K562 (cell line): ENCODE measurements around the gene FOXR2. TPM values are rescaled to one million over a fixed set of nuclear protein-coding genes. Genes with fewer than 3 reads are reported as not detected.

ENCODE experiments used
- ATAC-seq: fragments of 200-7000 bp; cut with Tn5 transposase; 3 replicates; pipeline ENCODE4 v1.9.1; 2020; ENCODE audit warnings: moderate library complexity
- BruUV-seq: library from RNA; stranded (reverse); fragments of 400-500 nt; replicated peaks from 2 replicates; lab custom pipeline; 2021; lab: Mats Ljungman, UMichigan
- CTCF ChIA-PET: fragments of 300-600 bp; formaldehyde crosslinking; extraction: SDS; loops from one replicate; lab custom pipeline; 2021; ENCODE audit warnings: low intra/inter-chr PET ratio; lab: Yijun Ruan, JAX
- POLR2A ChIA-PET: fragments of 300-600, 350-650 bp; sonication (Branson Sonifier 250); formaldehyde crosslinking; extraction: SDS; loops from one replicate; lab custom pipeline; 2021; ENCODE audit warnings: antibody characterized with exemption, inconsistent platforms; lab: Yijun Ruan, JAX
- DNase-seq, 4 experiments: peaks; one replicate each; pipeline versions ENCODE4 v3.0.0 to v3.0.0-alpha.2; 2011 to 2018; ENCODE audit warnings: low spot score in 3 of 4, mixed read lengths in 3 of 4; ENCODE audit errors: extremely low read depth in 1 of 4
- FAIRE-seq: peaks from 2 replicates; lab custom pipeline; 2011; peaks lifted over from hg19 to GRCh38; lab: Jason Lieb, UNC
- H2AFZ ChIP-seq: 2 replicates; pipeline ENCODE4 v1.6.0; 2011; ENCODE audit warnings: low read depth, low read length, control low read depth, inconsistent platforms
- H3K27ac ChIP-seq: fragments of 200-600 bp; 3 replicates; pipeline ENCODE4 v1.8.0; 2011; ENCODE audit warnings: low read depth, mild to moderate bottlenecking, control low read depth, inconsistent platforms, low read length, moderate library complexity, mixed read lengths; ENCODE audit errors: extremely low read depth
- H3K27me3 ChIP-seq, 2 experiments: fragments of 300-600 bp in 1 of 2; 2 replicates in 1 of 2; 3 replicates in 1 of 2; pipeline versions ENCODE4 v1.6.0 to v1.8.0; 2011; ENCODE audit warnings: inconsistent platforms in 2 of 2, low read length in 2 of 2, mild to moderate bottlenecking in 1 of 2, mixed read lengths in 1 of 2, moderate library complexity in 1 of 2; ENCODE audit not compliant: control insufficient read depth in 2 of 2, insufficient read depth in 2 of 2
- H3K36me3 ChIP-seq: fragments of 300-600 bp; 3 replicates; pipeline ENCODE4 v1.8.0; 2011; ENCODE audit warnings: mild to moderate bottlenecking, low read length, inconsistent platforms; ENCODE audit not compliant: control insufficient read depth, insufficient read depth
- H3K4me1 ChIP-seq, 2 experiments: fragments of 200-600 bp in 1 of 2; replicated peaks in 1 of 2; 2 replicates in 1 of 2; 3 replicates in 1 of 2; pipeline versions ENCODE4 v1.5.1 to v1.8.0; 2011; ENCODE audit warnings: inconsistent platforms in 2 of 2, low read length in 2 of 2, mild to moderate bottlenecking in 1 of 2, mixed read lengths in 1 of 2, moderate library complexity in 1 of 2; ENCODE audit not compliant: control insufficient read depth in 2 of 2, insufficient read depth in 2 of 2
- H3K4me2 ChIP-seq: 2 replicates; pipeline ENCODE4 v1.6.1; 2011; ENCODE audit warnings: low read length, control low read depth, inconsistent platforms, mixed read lengths; ENCODE audit not compliant: insufficient read depth
- H3K4me3 ChIP-seq: fragments of 200-600 bp; sonication (generic), shearing (Covaris generic); 2 replicates; pipeline ENCODE4 v1.5.1; 2016; ENCODE audit warnings: control low read depth, inconsistent platforms
- H3K79me2 ChIP-seq: fragments of 200-600 bp; 3 replicates; pipeline ENCODE4 v1.8.0; 2011; ENCODE audit warnings: low read length, inconsistent platforms; ENCODE audit not compliant: control insufficient read depth, insufficient read depth
- H3K9ac ChIP-seq, 2 experiments: 2 replicates each; pipeline versions ENCODE4 v1.6.0 to v1.6.1; 2011; ENCODE audit warnings: low read depth in 2 of 2, low read length in 2 of 2, control low read depth in 1 of 2, inconsistent platforms in 1 of 2, mild to moderate bottlenecking in 1 of 2, mixed read lengths in 1 of 2; ENCODE audit not compliant: insufficient read depth in 1 of 2
- H3K9me1 ChIP-seq: one replicate; pipeline ENCODE4 v1.6.0; 2011; ENCODE audit warnings: inconsistent platforms, mild to moderate bottlenecking, low read length, moderate library complexity; ENCODE audit not compliant: control insufficient read depth, insufficient read depth
- H3K9me3 ChIP-seq: replicated peaks from 2 replicates; pipeline ENCODE4 v1.5.1; 2011; ENCODE audit warnings: low read depth, low read length, inconsistent platforms; ENCODE audit not compliant: control insufficient read depth, insufficient read depth
- H4K20me1 ChIP-seq: replicated peaks from 2 replicates; pipeline ENCODE4 v1.6.1; 2011; ENCODE audit warnings: low read length, inconsistent platforms, mixed read lengths; ENCODE audit not compliant: control insufficient read depth, insufficient read depth
- ARHGAP35 ChIP-seq: fragments of 450-650 bp; IDR thresholded peaks from 2 replicates; pipeline ENCODE4 v1.6.1; 2018; ENCODE audit not compliant: partially characterized antibody
- CEBPG ChIP-seq, 3 experiments: fragments of 200-800 bp in 1 of 3; sonication (Bioruptor generic) in 1 of 3; sonication (generic) in 1 of 3; formaldehyde crosslinking in 1 of 3; IDR thresholded peaks in 2 of 3; conservative IDR thresholded peaks in 1 of 3; 2 replicates each; pipeline versions ENCODE4 v1.6.1 to v1.8.0; 2016 to 2022; ENCODE audit warnings: missing compliant biosample characterization in 2 of 3, missing genetic modification characterization in 2 of 3, mild to moderate bottlenecking in 1 of 3, missing genetic modification reagents in 1 of 3
- E2F6 ChIP-seq, 2 experiments: IDR thresholded peaks; 2 replicates each; pipeline ENCODE4 v1.6.1; 2011; ENCODE audit warnings: borderline replicate concordance in 1 of 2, control low read depth in 1 of 2, low read depth in 1 of 2, low read length in 1 of 2, mild to moderate bottlenecking in 1 of 2, mixed read lengths in 1 of 2, moderate library complexity in 1 of 2; ENCODE audit not compliant: insufficient read depth in 1 of 2, insufficient read length in 1 of 2, poor library complexity in 1 of 2, severe bottlenecking in 1 of 2; ENCODE audit errors: extremely low read depth in 1 of 2
- EGR1 ChIP-seq: fragments of 450-650 bp; conservative IDR thresholded peaks from 2 replicates; pipeline ENCODE4 v1.6.1; 2017; ENCODE audit warnings: mild to moderate bottlenecking
- EP400 ChIP-seq: fragments of 450-650 bp; IDR thresholded peaks from 2 replicates; pipeline ENCODE4 v1.6.1; 2017; ENCODE audit warnings: antibody characterized with exemption, mild to moderate bottlenecking, moderate library complexity
- GTF2E2 ChIP-seq: fragments of 200-800 bp; sonication (Bioruptor generic); IDR thresholded peaks from 2 replicates; pipeline ENCODE4 v1.6.1; 2016; ENCODE audit warnings: missing genetic modification characterization, missing compliant biosample characterization
- PHB2 ChIP-seq: fragments of 450-650 bp; IDR thresholded peaks from 2 replicates; pipeline ENCODE4 v1.6.1; 2017; ENCODE audit warnings: low read depth
- POLR3G ChIP-seq: IDR thresholded peaks from 2 replicates; pipeline ENCODE4 v1.6.1; 2011; ENCODE audit not compliant: insufficient read length, insufficient replicate concordance; ENCODE audit errors: extremely low read depth
- STAG1 ChIP-seq: sonication (generic); formaldehyde crosslinking; IDR thresholded peaks from 2 replicates; pipeline ENCODE4 v1.5.0; 2020; ENCODE audit warnings: missing genetic modification reagents, borderline replicate concordance
- TCF7 ChIP-seq: sonication (generic); IDR thresholded peaks from 2 replicates; pipeline ENCODE4 v1.6.1; 2016; ENCODE audit warnings: antibody characterized with exemption, borderline replicate concordance
- TFAM ChIP-seq: fragments of 250-450 bp; sonication (Bioruptor Pico); conservative IDR thresholded peaks from 2 replicates; pipeline ENCODE4 v1.5.0; 2021; ENCODE audit warnings: mild to moderate bottlenecking, moderate library complexity
- ZBTB5 ChIP-seq: fragments of 450-650 bp; IDR thresholded peaks from 2 replicates; pipeline ENCODE4 v1.6.1; 2017; ENCODE audit warnings: antibody characterized with exemption
- ZFP1 ChIP-seq: fragments of 450-650 bp; formaldehyde crosslinking; IDR thresholded peaks from 2 replicates; pipeline ENCODE4 v1.4.0; 2020; ENCODE audit warnings: mild to moderate bottlenecking, mixed read lengths
- ZFP91 ChIP-seq: sonication (generic); formaldehyde crosslinking; IDR thresholded peaks from 2 replicates; pipeline ENCODE4 v1.8.0; 2022; ENCODE audit warnings: mild to moderate bottlenecking, missing genetic modification reagents
- ZNF175 ChIP-seq: fragments of 200-800 bp; sonication (Bioruptor generic); IDR thresholded peaks from 2 replicates; pipeline ENCODE4 v1.6.1; 2016; ENCODE audit warnings: low read depth, mild to moderate bottlenecking, missing genetic modification characterization, missing compliant biosample characterization
- ZNF184 ChIP-seq: sonication (generic); formaldehyde crosslinking; IDR thresholded peaks from 2 replicates; pipeline ENCODE4 v1.5.0; 2020; ENCODE audit warnings: missing genetic modification reagents
- ZNF561 ChIP-seq: fragments of 450-650 bp; formaldehyde crosslinking; conservative IDR thresholded peaks from 2 replicates; pipeline ENCODE4 v1.4.0; 2020; ENCODE audit warnings: mild to moderate bottlenecking, moderate library complexity
- WGBS: fragments of 100-300 bp; shearing (Covaris generic); methylation state at CpG from one replicate; pipeline ENCODE4 v1.1.6; 2016; ENCODE audit warnings: low coverage, mixed read lengths; ENCODE audit not compliant: insufficient coverage; ENCODE audit errors: missing lambda C conversion rate; 5-methylcytosine and 5-hydroxymethylcytosine counted together
- in situ Hi-C: fragments of 300-500 bp; cut with MboI; formaldehyde crosslinking; loops from 4 replicates; pipeline ENCODE4 v1.15.0; 2018; ENCODE audit warnings: inconsistent platforms, mixed read lengths
- intact Hi-C: fragments of 100-400 bp; cut with micrococcal nuclease; formaldehyde crosslinking; loops from 2 replicates; pipeline ENCODE4 v1.14.2; 2022
- polyA plus RNA-seq, 8 experiments: library from polyadenylated mRNA; depleted of rRNA in 4 of 8; stranded (reverse) in 5 of 8; unstranded in 3 of 8; fragments of >200 nt; fragmentation: Nextera tagmentation in 2 of 8; fragmentation: Illumina TruSeq in 1 of 8; extraction: Ambion mirVana in 2 of 8; extraction: Trizol in 1 of 8; gene quantifications; 2 replicates each; pipeline versions ENCODE4 v1.2.1 to v1.2.3, GENCODE V29; 2011 to 2014; ENCODE audit warnings: inconsistent platforms in 1 of 8, missing spikeins in 1 of 8
- total RNA-seq, 7 experiments: library from RNA; depleted of rRNA in 6 of 7; stranded (reverse); fragments of >200 nt in 6 of 7; fragmentation: Illumina TruSeq in 2 of 7; extraction: Trizol in 2 of 7; gene quantifications; 2 replicates each; pipeline versions ENCODE4 v1.2.1 to v1.2.3, GENCODE V29; 2011 to 2021; ENCODE audit warnings: low replicate concordance in 1 of 7

FOXR2 gene
- total and polyA plus RNA-seq, 9 of the 15 experiments (the other 6 are each of a cell fraction or from before 2014, with no cell fraction given) = 0.03 to 0.40 (median 0.25) TPM; not detected in 2

- no peak for TF ChIP-seq GTF2E2 (tag)
Measured at GRCh38 chrX:55593756-55594257, 29.4 kb upstream of the FOXR2 start (continued).

- BruUV-seq = no TSS peak
- H2AFZ ChIP-seq = no peak overlapping the region
- no peaks in the 10 kb centered on the region for H3K9me3 ChIP-seq
- H3K4me2 ChIP-seq = no peak overlapping the region
- H3K79me2 ChIP-seq = no peaks in the 10 kb centered on the region
- ATAC-seq = no peak
- 0% methylated on average over 5 of the region's 7 CpGs for WGBS
- no peak overlapping the region for H3K27ac ChIP-seq
- intact Hi-C loops (no loop called here), in situ Hi-C loops (no loop called here)
- no peak for DNase-seq
- FAIRE-seq = no peak
- H3K27me3 ChIP-seq = no peaks in the 10 kb centered on the region
- H3K4me3 ChIP-seq = no peak overlapping the region
- H3K4me1 ChIP-seq = no peaks in the 10 kb centered on the region
- no peaks in the 10 kb centered on the region for H3K36me3 ChIP-seq
- CTCF ChIA-PET = no interaction called here
- H3K9me1 ChIP-seq = no peaks in the 10 kb centered on the region
- no peaks in the 10 kb centered on the region for H4K20me1 ChIP-seq
- no peak overlapping the region for H3K9ac ChIP-seq
- POLR2A ChIA-PET = interaction anchor here (0.7 kb wide), 1 partner anchor 120 kb away, joined by 3 read pairs; no protein-coding TSS in a partner anchor
- TF ChIP-seq ZFP91 (no peak), POLR3G (no peak), ZNF184 (CRISPR knock-in tag) (no peak), E2F6 (IDR thresholded peaks at IDR 0.05; ENCODE audit: borderline replicate concordance in 1 of 2, extremely low read depth in 1 of 2, insufficient read depth in 1 of 2, insufficient read length in 1 of 2, low read depth in 1 of 2, low read length in 1 of 2, poor library complexity in 1 of 2, severe bottlenecking in 1 of 2) (no peak), CEBPG (CRISPR knock-in tag; IDR thresholded peaks at IDR 0.05) (no peak), CEBPG (tag; conservative IDR thresholded peaks at IDR 0.05 in 1 of 2, IDR thresholded peaks at IDR 0.05 in 1 of 2) (no peak), ARHGAP35 (no peak), STAG1 (CRISPR knock-in tag) (no peak), EP400 (no peak), ZFP1 (no peak), ZBTB5 (no peak), TCF7 (no peak), TFAM (CRISPR knock-in tag) (no peak), EGR1 (no peak), ZNF561 (CRISPR knock-in tag) (no peak), ZNF175 (CRISPR knock-in tag) (no peak), PHB2 (no peak)
Measured at GRCh38 chrX:55598333-55598732, 24.9 kb upstream of the FOXR2 start.
